Measurements from ENCODE around the gene SLIT3. TPM values are rescaled to one million over a fixed set of nuclear protein-coding genes. Genes with fewer than 3 reads are reported as not detected.

Gene SLIT3
- total and polyA plus RNA-seq, 10 of the 15 experiments (the other 5 are each of a cell fraction or from before 2014, with no cell fraction given): 0.05 TPM; not detected in 9

DNA sequence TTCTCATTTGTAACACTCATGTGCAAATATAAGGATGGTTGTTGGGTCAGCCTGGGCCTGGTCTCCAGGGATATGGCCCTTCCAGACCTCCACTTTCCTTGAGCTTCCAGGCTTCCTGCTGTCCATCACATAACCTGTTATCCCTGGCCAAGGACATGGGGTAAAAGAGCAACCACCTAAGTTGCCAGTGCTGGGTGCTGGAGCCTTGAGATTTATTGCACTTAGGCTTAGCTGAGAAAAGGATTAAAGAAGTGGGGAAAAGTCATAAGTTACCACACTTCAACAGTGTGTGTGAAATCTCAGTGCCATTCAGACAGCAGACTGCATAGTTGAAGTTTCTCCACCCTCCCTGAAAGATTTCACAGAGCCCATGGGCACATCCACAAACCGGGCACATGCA, 663.1 kb downstream of the SLIT3 start:
- no peaks in the 10 kb centered on the region for H4K20me1 ChIP-seq (ENCODE audit: control insufficient read depth, insufficient read depth)
- ChIA-PET RAD21 (ENCODE audit: unreplicated experiment) (no interaction called here), SMC1A (ENCODE audit: uncharacterized antibody, unreplicated experiment) (no interaction called here), POLR2A (interaction anchor here (0.7 kb wide), 1 partner anchor 54 kb away, joined by 6 read pairs; no protein-coding TSS in a partner anchor), CTCF (no interaction called here)
- 92% methylated on average over 1 of the region's 1 CpG for WGBS (ENCODE audit: insufficient coverage, insufficient replicate concordance, low lambda C conversion rate, missing lambda C conversion rate)
- H3K27ac ChIP-seq (ENCODE audit: control insufficient read depth, insufficient read depth): no peak overlapping the region
- no peak overlapping the region for H3K4me2 ChIP-seq (ENCODE audit: control insufficient read depth, insufficient read depth)
- TF ChIP-seq, protein P1, sequence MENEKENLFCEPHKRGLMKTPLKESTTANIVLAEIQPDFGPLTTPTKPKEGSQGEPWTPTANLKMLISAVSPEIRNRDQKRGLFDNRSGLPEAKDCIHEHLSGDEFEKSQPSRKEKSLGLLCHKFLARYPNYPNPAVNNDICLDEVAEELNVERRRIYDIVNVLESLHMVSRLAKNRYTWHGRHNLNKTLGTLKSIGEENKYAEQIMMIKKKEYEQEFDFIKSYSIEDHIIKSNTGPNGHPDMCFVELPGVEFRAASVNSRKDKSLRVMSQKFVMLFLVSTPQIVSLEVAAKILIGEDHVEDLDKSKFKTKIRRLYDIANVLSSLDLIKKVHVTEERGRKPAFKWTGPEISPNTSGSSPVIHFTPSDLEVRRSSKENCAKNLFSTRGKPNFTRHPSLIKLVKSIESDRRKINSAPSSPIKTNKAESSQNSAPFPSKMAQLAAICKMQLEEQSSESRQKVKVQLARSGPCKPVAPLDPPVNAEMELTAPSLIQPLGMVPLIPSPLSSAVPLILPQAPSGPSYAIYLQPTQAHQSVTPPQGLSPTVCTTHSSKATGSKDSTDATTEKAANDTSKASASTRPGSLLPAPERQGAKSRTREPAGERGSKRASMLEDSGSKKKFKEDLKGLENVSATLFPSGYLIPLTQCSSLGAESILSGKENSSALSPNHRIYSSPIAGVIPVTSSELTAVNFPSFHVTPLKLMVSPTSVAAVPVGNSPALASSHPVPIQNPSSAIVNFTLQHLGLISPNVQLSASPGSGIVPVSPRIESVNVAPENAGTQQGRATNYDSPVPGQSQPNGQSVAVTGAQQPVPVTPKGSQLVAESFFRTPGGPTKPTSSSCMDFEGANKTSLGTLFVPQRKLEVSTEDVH (IDR thresholded peaks at IDR 0.05; ENCODE audit: low read depth, partially characterized antibody): no peak
- TF ChIP-seq, protein P2, sequence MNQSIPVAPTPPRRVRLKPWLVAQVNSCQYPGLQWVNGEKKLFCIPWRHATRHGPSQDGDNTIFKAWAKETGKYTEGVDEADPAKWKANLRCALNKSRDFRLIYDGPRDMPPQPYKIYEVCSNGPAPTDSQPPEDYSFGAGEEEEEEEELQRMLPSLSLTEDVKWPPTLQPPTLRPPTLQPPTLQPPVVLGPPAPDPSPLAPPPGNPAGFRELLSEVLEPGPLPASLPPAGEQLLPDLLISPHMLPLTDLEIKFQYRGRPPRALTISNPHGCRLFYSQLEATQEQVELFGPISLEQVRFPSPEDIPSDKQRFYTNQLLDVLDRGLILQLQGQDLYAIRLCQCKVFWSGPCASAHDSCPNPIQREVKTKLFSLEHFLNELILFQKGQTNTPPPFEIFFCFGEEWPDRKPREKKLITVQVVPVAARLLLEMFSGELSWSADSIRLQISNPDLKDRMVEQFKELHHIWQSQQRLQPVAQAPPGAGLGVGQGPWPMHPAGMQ (IDR thresholded peaks at IDR 0.05; ENCODE audit: borderline replicate concordance): no peak
- TF ChIP-seq KAT2A (conservative IDR thresholded peaks at IDR 0.05; ENCODE audit: control insufficient read depth, low read depth, low read length): no peak
- TF ChIP-seq, protein P3, sequence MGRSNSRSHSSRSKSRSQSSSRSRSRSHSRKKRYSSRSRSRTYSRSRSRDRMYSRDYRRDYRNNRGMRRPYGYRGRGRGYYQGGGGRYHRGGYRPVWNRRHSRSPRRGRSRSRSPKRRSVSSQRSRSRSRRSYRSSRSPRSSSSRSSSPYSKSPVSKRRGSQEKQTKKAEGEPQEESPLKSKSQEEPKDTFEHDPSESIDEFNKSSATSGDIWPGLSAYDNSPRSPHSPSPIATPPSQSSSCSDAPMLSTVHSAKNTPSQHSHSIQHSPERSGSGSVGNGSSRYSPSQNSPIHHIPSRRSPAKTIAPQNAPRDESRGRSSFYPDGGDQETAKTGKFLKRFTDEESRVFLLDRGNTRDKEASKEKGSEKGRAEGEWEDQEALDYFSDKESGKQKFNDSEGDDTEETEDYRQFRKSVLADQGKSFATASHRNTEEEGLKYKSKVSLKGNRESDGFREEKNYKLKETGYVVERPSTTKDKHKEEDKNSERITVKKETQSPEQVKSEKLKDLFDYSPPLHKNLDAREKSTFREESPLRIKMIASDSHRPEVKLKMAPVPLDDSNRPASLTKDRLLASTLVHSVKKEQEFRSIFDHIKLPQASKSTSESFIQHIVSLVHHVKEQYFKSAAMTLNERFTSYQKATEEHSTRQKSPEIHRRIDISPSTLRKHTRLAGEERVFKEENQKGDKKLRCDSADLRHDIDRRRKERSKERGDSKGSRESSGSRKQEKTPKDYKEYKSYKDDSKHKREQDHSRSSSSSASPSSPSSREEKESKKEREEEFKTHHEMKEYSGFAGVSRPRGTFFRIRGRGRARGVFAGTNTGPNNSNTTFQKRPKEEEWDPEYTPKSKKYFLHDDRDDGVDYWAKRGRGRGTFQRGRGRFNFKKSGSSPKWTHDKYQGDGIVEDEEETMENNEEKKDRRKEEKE (IDR thresholded peaks at IDR 0.05): no peak
- TF ChIP-seq, protein P4, sequence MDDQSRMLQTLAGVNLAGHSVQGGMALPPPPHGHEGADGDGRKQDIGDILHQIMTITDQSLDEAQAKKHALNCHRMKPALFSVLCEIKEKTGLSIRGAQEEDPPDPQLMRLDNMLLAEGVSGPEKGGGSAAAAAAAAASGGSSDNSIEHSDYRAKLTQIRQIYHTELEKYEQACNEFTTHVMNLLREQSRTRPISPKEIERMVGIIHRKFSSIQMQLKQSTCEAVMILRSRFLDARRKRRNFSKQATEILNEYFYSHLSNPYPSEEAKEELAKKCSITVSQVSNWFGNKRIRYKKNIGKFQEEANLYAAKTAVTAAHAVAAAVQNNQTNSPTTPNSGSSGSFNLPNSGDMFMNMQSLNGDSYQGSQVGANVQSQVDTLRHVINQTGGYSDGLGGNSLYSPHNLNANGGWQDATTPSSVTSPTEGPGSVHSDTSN (IDR thresholded peaks at IDR 0.05; ENCODE audit: insufficient replicate concordance, low read depth, low read length): no peak
- intact Hi-C loops (cut with micrococcal nuclease; ENCODE audit: unreplicated experiment): no loop called here
- H3K9me3 ChIP-seq (replicated peaks; ENCODE audit: control insufficient read depth, insufficient read depth, low read length): no peaks in the 10 kb centered on the region
- H2AFZ ChIP-seq (ENCODE audit: control insufficient read depth, low read depth, low read length): no peak overlapping the region
- no peaks in the 10 kb centered on the region for H3K79me2 ChIP-seq (ENCODE audit: control insufficient read depth, insufficient read depth, low read length)
- H3K36me3 ChIP-seq (ENCODE audit: control insufficient read depth in 2 of 2, insufficient read depth in 2 of 2, low read length in 1 of 2): no peaks in the 10 kb centered on the region
- in situ Hi-C loops (cut with MboI): no loop called here
- no peak overlapping the region for H3K4me3 ChIP-seq
- no peaks in the 10 kb centered on the region for H3K27me3 ChIP-seq (replicated peaks in 1 of 2; ENCODE audit: control insufficient read depth in 2 of 2, insufficient read depth in 2 of 2, low read length in 1 of 2)
- no TSS peak for BruUV-seq (replicated peaks)
- FAIRE-seq: no peak
- DNase-seq (ENCODE audit: low read depth, low spot score): no peak
- ATAC-seq: no peak
- no peaks in the 10 kb centered on the region for H3K4me1 ChIP-seq (ENCODE audit: control insufficient read depth, insufficient read depth, low read length)
- H3K9ac ChIP-seq (ENCODE audit: control insufficient read depth, insufficient read depth, low read length): no peak overlapping the region
